SKM-1 treated with dmso at 0.1 percent for 144 hours (cell line): ENCODE data around the gene TSFM.

Experiments
- DNase-seq: peaks from one replicate; lab custom pipeline; 2025; ENCODE audit not compliant: unreplicated experiment; lab: John Stamatoyannopoulos, UW

Gene TSFM

GRCh38 chr12:57745485-57745881 is 37.1 kb upstream of the TSFM start:
- no peak for DNase-seq

GRCh38 chr12:57746025-57746424 is 36.6 kb upstream of the TSFM start:
- DNase-seq: no peak

GRCh38 chr12:57749061-57749460 is 33.5 kb upstream of the TSFM start:
- no peak for DNase-seq

- no peak for DNase-seq
Observed at GRCh38 chr12:57750561-57751431, 31.8 kb upstream of the TSFM start.

- no peak for DNase-seq
Observed at GRCh38 chr12:57751432-57751787, 31.2 kb upstream of the TSFM start.

GRCh38 chr12:57751788-57752667 is 30.6 kb upstream of the TSFM start, which contains the start of gene CDK4:
TSS of gene CDK4 (minus strand) at chr12:57752310. CDS start at chr12:57751717, 593 bp downstream.
- DNase-seq: peak; percentile 91

- DNase-seq: no peak
Observed at GRCh38 chr12:57752668-57753000, 30.0 kb upstream of the TSFM start.

GRCh38 chr12:57753756-57754337 is 28.7 kb upstream of the TSFM start:
- DNase-seq: no peak

- DNase-seq: no peak
Observed at GRCh38 chr12:57754411-57755193, 28.0 kb upstream of the TSFM start, which contains the start of gene MARCHF9. TSS of gene MARCHF9 (plus strand) at chr12:57755103. CDS start at chr12:57755529, 426 bp downstream.

- DNase-seq: no peak
Observed at GRCh38 chr12:57755194-57755453, 27.5 kb upstream of the TSFM start.

- no peak for DNase-seq
Observed at GRCh38 chr12:57755454-57756372, 26.9 kb upstream of the TSFM start.

- no peak for DNase-seq
Observed at GRCh38 chr12:57756406-57757341, 25.9 kb upstream of the TSFM start.

- no peak for DNase-seq
Observed at GRCh38 chr12:57757771-57758170, 24.8 kb upstream of the TSFM start.

GRCh38 chr12:57758552-57759359 is 23.8 kb upstream of the TSFM start:
- no peak for DNase-seq

GRCh38 chr12:57759360-57759980 is 23.1 kb upstream of the TSFM start:
- no peak for DNase-seq

- no peak for DNase-seq
Observed at GRCh38 chr12:57760347-57760982, 22.1 kb upstream of the TSFM start.

GRCh38 chr12:57761391-57761998 is 21.1 kb upstream of the TSFM start:
- no peak for DNase-seq
